GM10266 (cell line): ENCODE results near the gene RDM1.

Experiments used
- DNase-seq: peaks from one replicate; pipeline ENCODE4 v3.0.0; 2012; ENCODE audit errors: extremely low spot score
- TF ChIP-seq, protein P1 (sequence below): IDR thresholded peaks from 2 replicates; pipeline ENCODE4 v1.5.1; 2012; ENCODE audit warnings: mild to moderate bottlenecking, low read depth; ENCODE audit not compliant: control insufficient read depth, insufficient read depth; ENCODE audit errors: missing control alignments

The RDM1 gene

DNA sequence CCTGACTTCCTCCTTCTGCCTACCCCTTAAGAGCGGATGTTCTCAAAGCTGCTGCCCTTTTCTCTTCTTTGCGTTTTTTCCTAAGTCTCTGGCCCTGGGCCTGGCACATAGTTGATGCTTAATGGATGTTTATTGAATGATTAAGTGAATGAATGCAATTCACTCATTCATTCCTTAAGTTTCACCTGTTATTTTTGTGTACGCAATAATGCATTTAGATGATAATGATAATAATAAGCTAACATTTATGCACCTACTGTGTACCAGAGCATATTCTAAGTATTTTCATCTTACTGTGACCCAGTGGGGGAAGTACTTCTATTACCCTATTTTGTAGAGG is 54.8 kb downstream of the RDM1 start:
- TF ChIP-seq, protein P1, sequence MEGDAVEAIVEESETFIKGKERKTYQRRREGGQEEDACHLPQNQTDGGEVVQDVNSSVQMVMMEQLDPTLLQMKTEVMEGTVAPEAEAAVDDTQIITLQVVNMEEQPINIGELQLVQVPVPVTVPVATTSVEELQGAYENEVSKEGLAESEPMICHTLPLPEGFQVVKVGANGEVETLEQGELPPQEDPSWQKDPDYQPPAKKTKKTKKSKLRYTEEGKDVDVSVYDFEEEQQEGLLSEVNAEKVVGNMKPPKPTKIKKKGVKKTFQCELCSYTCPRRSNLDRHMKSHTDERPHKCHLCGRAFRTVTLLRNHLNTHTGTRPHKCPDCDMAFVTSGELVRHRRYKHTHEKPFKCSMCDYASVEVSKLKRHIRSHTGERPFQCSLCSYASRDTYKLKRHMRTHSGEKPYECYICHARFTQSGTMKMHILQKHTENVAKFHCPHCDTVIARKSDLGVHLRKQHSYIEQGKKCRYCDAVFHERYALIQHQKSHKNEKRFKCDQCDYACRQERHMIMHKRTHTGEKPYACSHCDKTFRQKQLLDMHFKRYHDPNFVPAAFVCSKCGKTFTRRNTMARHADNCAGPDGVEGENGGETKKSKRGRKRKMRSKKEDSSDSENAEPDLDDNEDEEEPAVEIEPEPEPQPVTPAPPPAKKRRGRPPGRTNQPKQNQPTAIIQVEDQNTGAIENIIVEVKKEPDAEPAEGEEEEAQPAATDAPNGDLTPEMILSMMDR = no peak
- DNase-seq = no peak

DNA sequence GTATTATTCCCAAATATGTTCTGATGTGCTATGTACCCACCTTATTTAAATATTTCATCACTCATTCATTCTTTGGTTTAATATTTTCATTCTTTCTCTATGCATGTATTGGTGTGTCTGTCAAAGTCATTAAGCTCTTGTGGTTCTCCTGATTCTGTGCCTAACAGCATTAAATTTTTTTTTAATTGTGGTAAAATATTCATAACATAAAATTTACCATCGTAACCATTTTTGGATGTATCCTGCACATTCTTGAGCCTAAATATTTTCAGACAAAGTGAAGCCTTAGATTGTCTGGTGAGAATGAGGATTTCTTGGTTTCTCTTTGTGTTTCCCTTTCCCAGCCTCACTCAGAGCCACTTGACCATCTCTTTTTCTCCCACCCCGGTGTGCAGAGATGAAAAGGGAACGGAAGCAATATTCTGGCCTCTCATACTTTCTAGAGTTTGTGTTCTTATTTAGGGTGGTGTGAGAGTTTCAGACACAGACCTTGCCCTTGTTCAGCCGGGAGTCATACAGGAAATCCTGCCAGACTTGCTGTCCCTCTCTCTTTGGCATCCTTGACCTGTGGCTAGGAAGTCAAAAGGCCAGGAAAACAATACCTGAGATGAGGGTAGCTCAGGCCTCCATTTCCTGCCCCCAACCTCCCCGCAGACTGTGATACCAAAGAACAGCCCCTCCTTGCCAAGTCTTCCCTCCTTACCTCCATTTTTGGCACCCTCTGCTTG is 55.3 kb downstream of the RDM1 start:
- TF ChIP-seq, protein P1 = no peak
- peak; percentile 38 for DNase-seq

DNA sequence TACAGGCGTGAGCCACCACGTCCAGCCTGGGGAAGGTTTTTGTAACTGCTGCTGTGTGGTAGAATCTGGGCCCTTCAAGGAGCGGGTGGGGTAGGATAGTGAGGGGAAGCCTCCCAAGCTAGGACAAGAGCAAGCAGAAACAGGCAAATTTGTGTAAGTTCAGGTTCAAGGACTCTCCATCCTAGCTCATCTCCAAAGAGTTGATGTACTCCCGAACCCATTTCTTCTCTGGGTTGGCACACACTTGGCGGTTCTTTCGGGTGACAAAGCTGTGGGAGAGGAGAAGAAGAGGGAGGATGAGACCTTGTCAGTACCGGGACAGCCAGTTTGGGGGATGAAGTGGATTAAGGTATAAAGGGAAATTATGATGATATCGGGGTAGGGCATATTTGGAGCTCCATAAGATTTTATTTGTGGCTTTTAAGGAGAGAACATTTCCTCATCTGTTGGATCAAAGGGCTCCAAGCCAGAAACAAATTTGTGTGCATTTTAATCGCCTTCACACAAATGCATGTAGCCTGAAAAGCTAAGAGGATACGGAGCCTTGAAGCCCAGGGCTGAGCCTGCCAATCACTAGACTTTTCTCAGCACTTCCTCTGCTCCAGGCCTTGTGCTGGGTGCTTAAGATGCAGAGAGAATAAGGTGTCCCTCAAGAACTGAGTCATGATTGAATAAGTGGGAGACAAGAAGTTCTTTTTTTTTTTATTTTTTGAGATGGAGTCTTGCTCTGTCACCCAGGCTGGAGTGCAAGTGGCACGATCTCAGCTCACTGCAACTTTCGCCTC is 58.2 kb downstream of the RDM1 start:
- DNase-seq = no peak
- TF ChIP-seq, protein P1 = no peak

DNA sequence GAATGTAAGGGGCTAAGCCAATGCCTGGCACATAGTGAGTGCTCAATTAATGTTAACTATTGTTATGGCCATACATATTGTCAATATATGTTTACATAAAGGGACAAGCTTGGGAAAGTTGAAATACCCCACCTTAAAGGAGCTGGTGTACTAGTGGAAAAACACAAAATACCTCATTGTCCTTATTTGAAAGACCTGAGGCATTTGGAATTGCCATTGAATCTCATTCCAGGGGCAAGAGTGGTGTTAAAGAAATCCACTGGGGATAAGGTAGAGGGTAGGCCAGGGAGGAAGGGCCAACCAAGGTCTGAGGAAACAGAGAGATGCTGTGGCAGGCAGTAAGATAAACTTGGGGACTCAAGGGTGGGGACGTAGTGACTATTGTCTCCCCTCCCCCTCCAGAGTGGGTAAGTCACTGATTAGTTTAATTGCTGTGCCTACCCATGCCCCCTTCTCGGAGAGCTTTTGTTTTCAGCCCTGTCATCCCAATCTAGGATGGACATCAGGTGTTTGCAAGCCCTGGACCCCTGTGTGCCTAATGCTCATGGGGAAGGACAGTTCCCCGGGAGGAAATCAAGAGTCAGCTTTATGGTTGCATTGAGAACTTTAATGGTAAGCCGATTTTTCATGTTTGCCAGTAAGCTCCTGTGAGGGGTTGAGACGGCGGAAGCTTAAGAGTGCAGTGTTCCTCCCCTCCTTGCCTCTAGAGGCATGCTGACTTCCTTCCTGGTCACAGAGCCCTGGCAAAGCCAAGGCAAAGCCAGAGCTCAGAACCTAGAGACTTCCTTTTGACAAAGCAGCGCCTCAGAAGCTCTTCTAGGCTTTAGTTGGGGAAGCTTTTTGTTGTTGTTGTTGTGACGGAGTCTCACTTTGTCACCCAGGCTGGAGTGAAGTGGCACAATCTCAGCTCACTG is 59.4 kb downstream of the RDM1 start:
- DNase-seq = no peak
- TF ChIP-seq, protein P1 = no peak

DNA sequence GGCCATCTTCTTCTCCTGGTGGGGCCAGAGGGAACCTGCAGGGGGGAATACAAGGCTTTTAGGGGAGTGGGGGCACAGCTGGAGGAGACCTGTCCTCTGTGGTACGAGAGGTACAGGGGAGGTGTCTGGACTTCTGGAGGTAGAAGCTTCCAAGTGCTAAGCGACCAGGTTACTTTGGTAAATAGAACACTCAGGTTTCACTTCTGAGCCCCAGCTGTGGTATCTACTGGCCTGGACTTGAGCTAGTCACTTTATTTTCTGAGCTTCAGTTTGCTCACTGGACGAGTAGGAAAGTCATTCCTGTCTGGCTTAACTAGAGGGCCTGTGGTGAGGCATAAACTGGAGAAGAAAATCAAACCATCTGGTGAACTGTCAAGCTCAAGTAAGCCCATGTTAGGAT is 61.8 kb downstream of the RDM1 start, which contains the start of gene HEATR9:
HEATR9 (minus strand) TSS at position 155 of the 400 bp plus-strand sequence; CDS start at position 6, 149 bp downstream.
- TF ChIP-seq, protein P1 = no peak
- no peak for DNase-seq
